Measurements from ENCODE around the gene ZNF653.
"Not testable (repeated sequence)": the region's sequence is repeated elsewhere in the genome, so short reads cannot be mapped to it uniquely, and the experiment has no call there.

Gene ZNF653

GRCh38 chr19:11481534-11482383 is 23.9 kb downstream of the ZNF653 start:
- peak; percentile 98 for DNase-seq (ENCODE audit: low spot score)

- peak; percentile 80 for DNase-seq (ENCODE audit: low spot score)
Measured at GRCh38 chr19:11480715-11481533, 24.7 kb downstream of the ZNF653 start, which contains the start of gene ELAVL3. ELAVL3 (minus strand) TSS chr19:11481046; CDS start chr19:11480608, 438 bp downstream.

GRCh38 chr19:11479898-11480714 is 25.5 kb downstream of the ZNF653 start:
- DNase-seq (ENCODE audit: low spot score) = peak; percentile 41

GRCh38 chr19:11479090-11479897 is 26.3 kb downstream of the ZNF653 start:
- peak; percentile 88 for DNase-seq (ENCODE audit: low spot score)

GRCh38 chr19:11478167-11479089 is 27.2 kb downstream of the ZNF653 start:
- DNase-seq (ENCODE audit: low spot score) = peak; percentile 73

GRCh38 chr19:11475861-11476260 is 29.8 kb downstream of the ZNF653 start:
- DNase-seq (ENCODE audit: low spot score) = no peak

GRCh38 chr19:11475343-11475742 is 30.3 kb downstream of the ZNF653 start:
- DNase-seq (ENCODE audit: low spot score) = not testable (repeated sequence)

- DNase-seq (ENCODE audit: low spot score) = no peak
Measured at GRCh38 chr19:11473725-11474124, 31.9 kb downstream of the ZNF653 start.

- not testable (repeated sequence) for DNase-seq (ENCODE audit: low spot score)
Measured at GRCh38 chr19:11468266-11468845, 37.3 kb downstream of the ZNF653 start.

GRCh38 chr19:11465600-11465999 is 40.0 kb downstream of the ZNF653 start:
- no peak for DNase-seq (ENCODE audit: low spot score)

- no peak for DNase-seq (ENCODE audit: low spot score)
Measured at GRCh38 chr19:11464333-11465265, 41.0 kb downstream of the ZNF653 start.

GRCh38 chr19:11463391-11463790 is 42.2 kb downstream of the ZNF653 start:
- no peak for DNase-seq (ENCODE audit: low spot score)

- DNase-seq (ENCODE audit: low spot score) = no peak
Measured at GRCh38 chr19:11461453-11461852, 44.2 kb downstream of the ZNF653 start.

- no peak for DNase-seq (ENCODE audit: low spot score)
Measured at GRCh38 chr19:11460207-11460606, 45.4 kb downstream of the ZNF653 start.

- DNase-seq (ENCODE audit: low spot score) = not testable (repeated sequence)
Measured at GRCh38 chr19:11458912-11459311, 46.7 kb downstream of the ZNF653 start.

GRCh38 chr19:11458236-11458900 is 47.3 kb downstream of the ZNF653 start:
- no peak for DNase-seq (ENCODE audit: low spot score)

GRCh38 chr19:11457831-11458230 is 47.8 kb downstream of the ZNF653 start:
- no peak for DNase-seq (ENCODE audit: low spot score)

- peak; percentile 96 for DNase-seq (ENCODE audit: low spot score)
Measured at GRCh38 chr19:11457115-11457514, 48.5 kb downstream of the ZNF653 start.
